ENCODE data around the gene ALLC.
"Not testable (repeated sequence)": the region's sequence is repeated elsewhere in the genome, so short reads cannot be mapped to it uniquely, and the experiment has no call there.

Gene ALLC

GRCh38 chr2:3633982-3634595 lies 23.9 kb upstream of the ALLC start:
- no peak overlapping the region for H3K4me3 Mint-ChIP-seq
- no peak overlapping the region for H3K27ac Mint-ChIP-seq
- H3K9me3 Mint-ChIP-seq, result no peaks in the 10 kb centered on the region
- no peaks in the 10 kb centered on the region for H3K36me3 Mint-ChIP-seq
- DNase-seq (ENCODE audit: low spot score in 2 of 2), result no peak
- H3K4me1 Mint-ChIP-seq, result peaks cover 8% of the 10 kb centered on the region
- no peak for ATAC-seq

- H3K9me3 Mint-ChIP-seq, result no peaks in the 10 kb centered on the region
- no peak for DNase-seq (ENCODE audit: low spot score in 2 of 2)
- no peaks in the 10 kb centered on the region for H3K36me3 Mint-ChIP-seq
- no peak overlapping the region for H3K27ac Mint-ChIP-seq
- H3K4me1 Mint-ChIP-seq, result peaks cover 8% of the 10 kb centered on the region
- H3K4me3 Mint-ChIP-seq, result no peak overlapping the region
- ATAC-seq, result no peak
Observed at GRCh38 chr2:3634596-3635121, 23.3 kb upstream of the ALLC start.

- Mint-ChIP-seq H3K4me1 (peaks cover 8% of the 10 kb centered on the region), H3K27ac (no peak overlapping the region), H3K4me3 (no peak overlapping the region), H3K9me3 (no peaks in the 10 kb centered on the region), H3K36me3 (no peaks in the 10 kb centered on the region)
- no peak for DNase-seq (ENCODE audit: low spot score in 2 of 2)
- no peak for ATAC-seq
Observed at GRCh38 chr2:3635171-3635974, 22.6 kb upstream of the ALLC start.

GRCh38 chr2:3635975-3636327 lies 22.0 kb upstream of the ALLC start:
- not testable (repeated sequence) for H3K9me3 Mint-ChIP-seq; H3K4me1 Mint-ChIP-seq; ATAC-seq; H3K27ac Mint-ChIP-seq; H3K4me3 Mint-ChIP-seq; H3K36me3 Mint-ChIP-seq; DNase-seq (ENCODE audit: low spot score in 2 of 2)

- no peak overlapping the region for H3K4me3 Mint-ChIP-seq
- no peak for ATAC-seq
- no peak overlapping the region for H3K27ac Mint-ChIP-seq
- no peak for DNase-seq (ENCODE audit: low spot score in 2 of 2)
- peaks cover 8% of the 10 kb centered on the region for H3K4me1 Mint-ChIP-seq
- H3K9me3 Mint-ChIP-seq, result no peaks in the 10 kb centered on the region
- H3K36me3 Mint-ChIP-seq, result no peaks in the 10 kb centered on the region
Observed at GRCh38 chr2:3636586-3637310, 21.3 kb upstream of the ALLC start.

- no peak overlapping the region for H3K27ac Mint-ChIP-seq
- H3K9me3 Mint-ChIP-seq, result no peaks in the 10 kb centered on the region
- peaks cover 8% of the 10 kb centered on the region for H3K4me1 Mint-ChIP-seq
- ATAC-seq (no peak), DNase-seq (ENCODE audit: low spot score in 2 of 2) (no peak)
- no peaks in the 10 kb centered on the region for H3K36me3 Mint-ChIP-seq
- H3K4me3 Mint-ChIP-seq, result no peak overlapping the region
Observed at GRCh38 chr2:3637311-3637675, 20.7 kb upstream of the ALLC start.

- Mint-ChIP-seq H3K27ac (no peak overlapping the region), H3K4me3 (no peak overlapping the region), H3K36me3 (no peaks in the 10 kb centered on the region), H3K9me3 (no peaks in the 10 kb centered on the region), H3K4me1 (peaks cover 8% of the 10 kb centered on the region)
- no peak for DNase-seq (ENCODE audit: low spot score in 2 of 2)
- no peak for ATAC-seq
Observed at GRCh38 chr2:3637692-3638455, 20.1 kb upstream of the ALLC start.

GRCh38 chr2:3638456-3638810 lies 19.6 kb upstream of the ALLC start:
- Mint-ChIP-seq H3K27ac (no peak overlapping the region), H3K4me3 (no peak overlapping the region), H3K9me3 (no peaks in the 10 kb centered on the region), H3K36me3 (no peaks in the 10 kb centered on the region), H3K4me1 (peaks cover 8% of the 10 kb centered on the region)
- ATAC-seq (no peak), DNase-seq (ENCODE audit: low spot score in 2 of 2) (no peak)

GRCh38 chr2:3639015-3639630 lies 18.9 kb upstream of the ALLC start:
- no peak for DNase-seq (ENCODE audit: low spot score in 2 of 2)
- ATAC-seq, result no peak
- Mint-ChIP-seq H3K9me3 (no peaks in the 10 kb centered on the region), H3K36me3 (no peaks in the 10 kb centered on the region), H3K4me3 (no peak overlapping the region), H3K27ac (no peak overlapping the region), H3K4me1 (peaks cover 8% of the 10 kb centered on the region)

- ATAC-seq (no peak), DNase-seq (ENCODE audit: low spot score in 2 of 2) (no peak)
- no peaks in the 10 kb centered on the region for H3K36me3 Mint-ChIP-seq
- H3K9me3 Mint-ChIP-seq, result no peaks in the 10 kb centered on the region
- peaks cover 8% of the 10 kb centered on the region for H3K4me1 Mint-ChIP-seq
- H3K4me3 Mint-ChIP-seq, result no peak overlapping the region
- no peak overlapping the region for H3K27ac Mint-ChIP-seq
Observed at GRCh38 chr2:3639653-3640052, 18.3 kb upstream of the ALLC start.

GRCh38 chr2:3641181-3641580 lies 16.8 kb upstream of the ALLC start:
- Mint-ChIP-seq H3K4me1 (no peaks in the 10 kb centered on the region), H3K9me3 (no peaks in the 10 kb centered on the region), H3K36me3 (no peaks in the 10 kb centered on the region), H3K27ac (no peak overlapping the region), H3K4me3 (no peak overlapping the region)
- ATAC-seq, result no peak
- DNase-seq (ENCODE audit: low spot score in 2 of 2), result no peak

- Mint-ChIP-seq H3K36me3 (no peaks in the 10 kb centered on the region), H3K4me3 (no peak overlapping the region), H3K27ac (no peak overlapping the region), H3K4me1 (no peaks in the 10 kb centered on the region), H3K9me3 (no peaks in the 10 kb centered on the region)
- ATAC-seq, result no peak
- DNase-seq (ENCODE audit: low spot score in 2 of 2), result no peak
Observed at GRCh38 chr2:3641841-3642421, 16.1 kb upstream of the ALLC start.

- Mint-ChIP-seq H3K4me3 (no peak overlapping the region), H3K4me1 (no peaks in the 10 kb centered on the region), H3K36me3 (no peaks in the 10 kb centered on the region), H3K27ac (no peak overlapping the region), H3K9me3 (no peaks in the 10 kb centered on the region)
- DNase-seq (ENCODE audit: low spot score in 2 of 2) (no peak), ATAC-seq (no peak)
Observed at GRCh38 chr2:3642521-3643215, 15.3 kb upstream of the ALLC start.

Measured in stimulated activated effector memory CD8-positive, alpha-beta T cell treated with anti-CD3 and anti-CD28 coated beads, Interleukin-12 subunit alpha, Interleukin-12 subunit beta, amount 100 ng/mL, for 72 hours (primary cell).